ENCODE results near the gene CD3G. TPM values are rescaled to one million over a fixed set of nuclear protein-coding genes. Genes with fewer than 3 reads are reported as not detected.

CD3G gene
- total RNA-seq, 1 donor from 2014 or later = not detected

- Mint-ChIP-seq H3K27me3 (ENCODE audit: insufficient read depth, low read depth) (peaks cover 8% of the 10 kb centered on the region), H3K4me1 (peaks cover 25% of the 10 kb centered on the region), H3K36me3 (no peaks in the 10 kb centered on the region), H3K27ac (no peak overlapping the region), H3K4me3 (no peak overlapping the region), H3K9me3 (peaks cover 3% of the 10 kb centered on the region)
- H3K4me3 ChIP-seq = no peak overlapping the region
- H3F3A ChIP-seq (ENCODE audit: low read depth) = peaks cover 24% of the 10 kb centered on the region
- H3K27ac ChIP-seq = no peak overlapping the region
- no peak overlapping the region for H2AFZ ChIP-seq (replicated peaks)
- no peaks in the 10 kb centered on the region for H4K20me1 ChIP-seq (ENCODE audit: low read depth)
- no peak overlapping the region for H3K4me2 ChIP-seq
- no peak for DNase-seq (ENCODE audit: low spot score)
- H3K79me2 ChIP-seq (ENCODE audit: low read depth) = no peaks in the 10 kb centered on the region
- no peaks in the 10 kb centered on the region for H3K36me3 ChIP-seq
- peaks cover 24% of the 10 kb centered on the region for H3K4me1 ChIP-seq
- no peak overlapping the region for H3K9ac ChIP-seq
- H3K27me3 ChIP-seq = no peaks in the 10 kb centered on the region
- no peaks in the 10 kb centered on the region for H3K9me3 ChIP-seq (ENCODE audit: low read depth)
- TF ChIP-seq EZH2 (IDR thresholded peaks at IDR 0.05) = no peak
Measured at GRCh38 chr11:118319337-118319707, 24.8 kb upstream of the CD3G start.

- no peak for TF ChIP-seq CTCF (IDR thresholded peaks at IDR 0.05)
- TF ChIP-seq EZH2 (IDR thresholded peaks at IDR 0.05) = no peak
- TF ChIP-seq EZH2phosphoT487 (IDR thresholded peaks at IDR 0.05) = no peak
- Histone ChIP-seq H3F3A (ENCODE audit: low read depth) (peaks cover 17% of the 10 kb centered on the region), H3K4me2 (no peak overlapping the region), H2AFZ (replicated peaks) (no peak overlapping the region), H3K36me3 (no peaks in the 10 kb centered on the region), H3K9me3 (ENCODE audit: low read depth) (no peaks in the 10 kb centered on the region), H3K4me3 (no peak overlapping the region), H3K79me2 (ENCODE audit: low read depth) (no peaks in the 10 kb centered on the region), H3K27me3 (no peaks in the 10 kb centered on the region), H3K9ac (no peak overlapping the region), H3K27ac (no peak overlapping the region), H3K4me1 (peaks cover 12% of the 10 kb centered on the region), H4K20me1 (ENCODE audit: low read depth) (no peaks in the 10 kb centered on the region)
- DNase-seq (ENCODE audit: low spot score) = no peak
- Mint-ChIP-seq H3K27ac (no peak overlapping the region), H3K4me1 (peaks cover 18% of the 10 kb centered on the region), H3K4me3 (no peak overlapping the region), H3K9me3 (peaks cover 3% of the 10 kb centered on the region), H3K36me3 (no peaks in the 10 kb centered on the region), H3K27me3 (ENCODE audit: insufficient read depth, low read depth) (peaks cover 4% of the 10 kb centered on the region)
Measured at GRCh38 chr11:118320515-118320914, 23.6 kb upstream of the CD3G start.

GRCh38 chr11:118321386-118322082 is 22.6 kb upstream of the CD3G start:
- no peak overlapping the region for H3K4me3 Mint-ChIP-seq
- H3K27me3 Mint-ChIP-seq (ENCODE audit: insufficient read depth, low read depth) = peaks cover 4% of the 10 kb centered on the region
- Histone ChIP-seq H3K79me2 (ENCODE audit: low read depth) (no peaks in the 10 kb centered on the region), H3K9me3 (ENCODE audit: low read depth) (no peaks in the 10 kb centered on the region), H2AFZ (replicated peaks) (no peak overlapping the region), H3K9ac (no peak overlapping the region), H3K36me3 (no peaks in the 10 kb centered on the region), H3K4me2 (no peak overlapping the region), H3K4me3 (no peak overlapping the region), H3K27me3 (no peaks in the 10 kb centered on the region), H4K20me1 (ENCODE audit: low read depth) (no peaks in the 10 kb centered on the region), H3K4me1 (peaks cover 5% of the 10 kb centered on the region), H3F3A (ENCODE audit: low read depth) (peaks cover 8% of the 10 kb centered on the region), H3K27ac (no peak overlapping the region)
- H3K9me3 Mint-ChIP-seq = peaks cover 3% of the 10 kb centered on the region
- TF ChIP-seq EZH2 (IDR thresholded peaks at IDR 0.05) (no peak), EZH2phosphoT487 (IDR thresholded peaks at IDR 0.05) (no peak), CTCF (IDR thresholded peaks at IDR 0.05) (no peak)
- no peak for DNase-seq (ENCODE audit: low spot score)
- no peaks in the 10 kb centered on the region for H3K36me3 Mint-ChIP-seq
- H3K4me1 Mint-ChIP-seq = peaks cover 8% of the 10 kb centered on the region
- no peak overlapping the region for H3K27ac Mint-ChIP-seq

GRCh38 chr11:118322721-118323120 is 21.4 kb upstream of the CD3G start:
- Histone ChIP-seq H3K4me1 (no peaks in the 10 kb centered on the region), H3K9me3 (ENCODE audit: low read depth) (no peaks in the 10 kb centered on the region), H3K79me2 (ENCODE audit: low read depth) (no peaks in the 10 kb centered on the region), H3F3A (ENCODE audit: low read depth) (no peaks in the 10 kb centered on the region), H3K27ac (no peak overlapping the region), H3K36me3 (no peaks in the 10 kb centered on the region), H2AFZ (replicated peaks) (no peak overlapping the region), H4K20me1 (ENCODE audit: low read depth) (no peaks in the 10 kb centered on the region), H3K9ac (no peak overlapping the region), H3K27me3 (no peaks in the 10 kb centered on the region), H3K4me2 (no peak overlapping the region), H3K4me3 (no peak overlapping the region)
- Mint-ChIP-seq H3K27ac (no peak overlapping the region), H3K4me3 (no peak overlapping the region), H3K4me1 (peaks cover 4% of the 10 kb centered on the region), H3K36me3 (no peaks in the 10 kb centered on the region), H3K27me3 (ENCODE audit: insufficient read depth, low read depth) (peaks cover 2% of the 10 kb centered on the region), H3K9me3 (no peaks in the 10 kb centered on the region)
- DNase-seq (ENCODE audit: low spot score) = no peak
- no peak for TF ChIP-seq CTCF (IDR thresholded peaks at IDR 0.05)
- no peak for TF ChIP-seq EZH2phosphoT487 (IDR thresholded peaks at IDR 0.05)
- TF ChIP-seq EZH2 (IDR thresholded peaks at IDR 0.05) = no peak
